Fibroblast of the conjunctiva (primary cell): ENCODE results near the gene CCDC27.

Experiments
- DNase-seq: peaks from one replicate; pipeline ENCODE4 v3.0.0-alpha.2; 2010; ENCODE audit warnings: low read depth

Gene CCDC27

DNA sequence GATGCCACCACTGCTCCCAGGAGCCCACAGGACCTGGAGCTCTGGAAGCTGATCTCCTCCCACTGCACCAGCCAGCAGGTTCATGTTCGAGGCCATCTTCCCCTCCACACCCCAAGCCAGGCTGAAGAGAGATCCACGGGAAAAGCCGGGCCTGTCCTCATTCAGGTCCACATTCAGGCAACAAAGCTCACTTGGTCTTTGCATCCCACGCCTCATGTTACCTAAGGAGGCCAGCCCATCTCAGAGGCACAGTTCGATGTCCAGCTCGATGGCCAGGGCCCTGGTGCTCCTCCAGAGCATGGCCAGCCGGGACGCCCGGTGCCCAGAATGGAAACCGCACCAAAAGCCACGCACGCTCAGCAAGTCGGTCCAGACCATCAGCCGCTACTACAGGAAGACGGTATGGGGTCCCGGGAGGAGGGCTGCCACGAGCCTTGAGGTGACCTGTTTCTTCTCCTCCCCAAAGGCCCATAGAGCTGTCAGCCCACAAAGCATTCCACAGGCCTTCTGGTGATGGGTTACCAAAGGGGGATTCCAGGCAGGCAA is at the start of gene CCDC27:
CCDC27 (plus strand) TSS at position 51 of the 546 bp plus-strand sequence; CDS start at position 83, 32 bp downstream.
- no peak for DNase-seq

DNA sequence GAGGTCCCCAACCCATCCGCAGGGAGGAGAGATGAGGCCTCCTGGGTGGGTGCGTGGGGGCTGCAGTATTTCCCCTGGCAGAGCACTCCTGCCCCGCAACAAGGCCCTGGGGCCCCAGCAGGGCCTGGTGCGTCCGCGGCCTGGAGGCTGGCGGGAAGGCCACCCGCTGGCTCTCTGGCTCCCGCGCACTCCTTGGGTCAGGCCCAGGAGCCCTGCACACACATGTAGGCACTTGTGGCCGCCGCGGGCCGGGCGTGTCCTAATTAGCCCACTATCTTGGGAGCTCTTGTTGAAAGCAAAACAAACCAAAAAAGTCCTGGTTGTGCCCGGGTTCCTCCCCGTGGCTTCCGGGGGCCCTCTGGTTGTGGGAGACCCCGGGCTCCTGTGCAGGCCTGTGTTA is 49.7 kb upstream of the CCDC27 start:
- DNase-seq = no peak

DNA sequence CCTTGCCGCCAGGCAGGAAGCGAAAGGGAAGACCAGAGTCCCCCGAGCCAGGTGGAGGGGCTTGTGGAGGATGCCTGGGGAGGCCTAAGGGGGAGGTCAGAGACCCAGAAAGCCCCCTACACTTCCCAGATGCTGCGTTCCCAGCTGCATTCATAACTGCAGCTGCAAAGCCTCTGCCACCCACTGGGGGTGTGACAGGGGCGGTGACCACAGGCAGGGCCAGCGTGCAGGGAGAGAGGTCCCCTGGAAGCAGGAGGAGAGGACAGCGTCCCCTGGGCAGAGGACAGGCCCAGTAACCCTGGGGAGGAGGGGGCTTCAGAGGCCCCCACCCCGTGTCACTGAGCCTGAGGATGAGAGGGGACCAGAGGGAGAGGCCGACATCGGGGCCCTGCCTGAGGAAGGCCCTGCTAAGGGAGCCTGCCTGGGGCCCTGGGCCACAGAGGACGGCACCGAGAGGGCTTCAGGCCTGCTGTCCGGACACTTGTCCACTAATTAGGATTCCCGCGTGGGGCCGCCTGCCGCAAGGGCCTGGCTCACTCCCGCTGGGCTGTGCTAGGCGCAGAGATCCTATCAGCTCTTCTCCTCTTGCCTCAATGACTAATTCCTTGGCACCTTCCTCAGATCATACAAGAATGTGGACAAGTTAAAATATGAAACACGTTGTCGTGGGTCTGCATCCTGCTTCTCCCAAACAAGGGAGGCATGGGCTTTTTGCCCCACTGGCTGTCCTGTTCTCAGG is 49.1 kb upstream of the CCDC27 start:
- no peak for DNase-seq

DNA sequence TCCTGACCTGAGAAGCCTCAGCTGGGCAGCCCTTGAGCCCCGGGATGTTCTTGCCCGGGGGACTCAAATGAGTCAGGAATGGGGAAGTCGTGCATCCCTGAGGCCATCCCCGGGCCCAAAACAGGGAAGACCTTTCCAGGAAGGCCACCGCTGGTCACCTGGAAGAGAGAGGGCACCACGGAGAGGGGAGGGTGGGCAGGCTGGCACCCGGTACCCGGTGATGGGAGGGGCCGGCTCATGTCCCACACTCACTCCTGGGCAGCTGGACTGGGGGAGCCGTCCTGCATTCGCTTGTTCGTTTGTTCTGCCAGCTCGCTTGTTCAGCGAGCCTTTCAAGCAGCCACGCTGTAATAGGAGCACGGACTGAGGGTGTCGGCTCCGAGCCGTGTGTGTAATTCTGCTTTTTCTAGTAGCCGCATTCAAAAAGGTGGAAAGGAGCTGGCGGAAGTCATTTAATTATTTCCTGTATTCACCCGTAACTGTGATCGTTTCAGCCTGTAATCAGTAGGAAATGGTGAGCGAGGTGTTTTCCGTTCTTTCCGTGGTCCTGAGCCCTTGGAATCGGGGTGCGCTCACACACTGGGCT is 48.4 kb upstream of the CCDC27 start:
- no peak for DNase-seq

GRCh38 chr1:3705341-3705950 is 46.8 kb upstream of the CCDC27 start:
- no peak for DNase-seq

GRCh38 chr1:3706651-3707297 is 45.5 kb upstream of the CCDC27 start:
- no peak for DNase-seq

DNA sequence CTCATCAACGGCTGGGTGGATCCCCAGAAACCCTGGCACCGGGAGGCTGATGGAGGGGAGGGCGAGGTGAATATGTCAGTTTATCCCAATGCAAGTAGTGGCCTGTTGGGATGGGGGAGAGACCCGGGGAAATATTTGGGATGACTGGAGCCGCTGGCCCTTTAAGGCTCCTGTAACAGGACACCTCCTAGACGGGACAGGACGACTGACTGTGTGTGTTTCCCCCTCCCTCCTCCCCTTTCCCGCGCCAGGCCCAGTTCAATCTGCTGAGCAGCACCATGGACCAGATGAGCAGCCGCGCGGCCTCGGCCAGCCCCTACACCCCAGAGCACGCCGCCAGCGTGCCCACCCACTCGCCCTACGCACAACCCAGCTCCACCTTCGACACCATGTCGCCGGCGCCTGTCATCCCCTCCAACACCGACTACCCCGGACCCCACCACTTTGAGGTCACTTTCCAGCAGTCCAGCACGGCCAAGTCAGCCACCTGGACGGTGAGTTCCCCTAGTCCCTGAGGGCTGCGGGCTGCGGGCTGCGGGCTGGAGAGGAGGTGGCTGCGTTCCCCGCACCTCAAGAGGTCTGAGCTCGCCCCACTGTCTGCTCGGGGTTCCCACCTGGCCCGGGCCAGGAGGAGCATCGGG is 44.8 kb upstream of the CCDC27 start:
- DNase-seq = no peak

DNA sequence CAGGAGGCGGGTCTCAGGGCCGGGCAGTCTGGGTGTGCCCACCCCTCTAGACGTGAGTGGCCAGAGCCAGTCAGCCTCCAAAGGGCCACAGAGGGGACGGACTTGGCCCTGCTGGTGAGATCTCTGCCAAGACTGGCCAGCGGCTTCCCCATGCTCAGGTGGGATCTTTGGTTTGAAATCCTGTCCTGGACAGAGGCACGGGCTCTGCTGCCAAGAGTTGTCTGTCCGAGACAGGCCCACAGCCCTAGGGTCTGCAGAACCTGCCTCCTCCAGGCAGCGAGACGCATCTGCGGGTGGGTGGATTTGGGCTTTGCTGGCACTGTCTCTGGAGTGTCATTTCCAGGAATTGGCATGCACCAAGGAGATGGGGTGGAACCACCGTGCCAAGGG is 44.3 kb upstream of the CCDC27 start:
- no peak for DNase-seq

GRCh38 chr1:3708791-3709190 is 43.5 kb upstream of the CCDC27 start:
- no peak for DNase-seq

DNA sequence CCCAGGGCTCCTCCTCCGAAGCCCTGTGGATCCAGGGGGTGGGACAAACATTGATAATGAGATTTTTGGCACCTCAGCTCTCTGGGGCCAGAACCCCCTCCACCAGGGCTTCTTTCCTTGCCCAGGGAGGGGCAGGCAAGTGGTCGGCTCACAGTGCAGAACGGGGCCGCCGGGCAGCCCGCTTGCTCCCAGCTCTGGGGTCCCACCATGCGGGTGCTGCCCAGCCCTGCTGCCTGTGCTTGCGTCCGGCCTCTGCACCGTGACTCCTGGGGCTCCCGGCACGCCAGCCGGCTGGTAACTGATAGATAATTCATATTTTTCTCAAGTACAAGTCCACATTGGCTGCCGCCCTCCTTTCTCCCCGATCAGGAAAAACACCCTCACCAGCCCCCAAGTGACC is 42.0 kb upstream of the CCDC27 start:
- no peak for DNase-seq

DNA sequence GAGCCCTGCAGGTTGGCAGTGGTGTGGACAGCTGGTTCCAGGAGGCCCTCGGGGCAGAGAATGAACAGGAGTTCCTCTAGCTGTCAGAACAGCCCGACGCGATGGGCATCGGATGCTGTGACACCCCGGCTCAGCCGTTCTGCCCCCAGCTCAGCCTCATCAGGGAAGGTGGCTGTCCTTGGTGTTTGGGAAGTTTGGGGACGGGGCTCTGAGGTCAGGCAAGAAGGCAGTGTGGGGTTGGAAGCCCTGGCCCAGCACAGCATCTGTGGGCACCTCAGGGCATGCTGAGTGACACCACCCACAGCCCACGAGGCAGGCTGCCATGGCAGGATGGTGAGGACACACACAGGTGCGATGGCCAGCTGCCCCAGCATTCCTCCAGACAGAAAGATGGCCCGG is 40.9 kb upstream of the CCDC27 start:
- DNase-seq = no peak

DNA sequence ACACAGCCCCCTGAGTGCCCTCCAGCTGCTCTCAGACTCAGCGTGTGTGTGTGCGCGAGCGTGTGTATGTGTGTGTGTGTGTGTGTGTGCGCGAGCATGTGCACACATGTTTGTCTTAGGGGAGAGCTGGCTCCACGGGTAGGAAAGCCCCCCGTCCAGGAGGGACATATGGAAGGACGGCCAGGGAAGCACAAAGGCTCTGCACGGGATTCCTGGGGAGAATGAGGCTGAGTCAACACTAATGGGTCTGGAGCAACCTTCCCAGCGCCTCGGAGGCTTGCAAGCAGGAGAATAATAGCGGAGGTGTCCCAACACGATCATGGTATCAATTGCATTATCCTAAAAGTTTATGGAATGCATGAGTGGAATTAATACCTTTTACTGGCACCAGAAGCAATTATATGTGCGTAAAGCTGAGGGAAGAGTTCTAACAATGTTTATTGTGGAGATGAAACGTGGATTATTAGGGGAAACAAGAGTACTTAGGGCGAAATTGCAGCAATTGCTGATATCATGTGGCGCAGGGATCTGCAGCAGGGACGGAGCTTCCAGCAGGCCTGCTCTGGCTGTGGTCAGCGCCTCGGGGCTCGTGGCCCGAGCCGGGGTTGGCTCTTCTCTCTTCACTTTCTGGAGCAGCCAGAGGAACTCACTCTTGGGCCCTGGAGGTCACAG is 40.3 kb upstream of the CCDC27 start:
- no peak for DNase-seq

GRCh38 chr1:3712573-3713535 is 39.4 kb upstream of the CCDC27 start:
- no peak for DNase-seq

DNA sequence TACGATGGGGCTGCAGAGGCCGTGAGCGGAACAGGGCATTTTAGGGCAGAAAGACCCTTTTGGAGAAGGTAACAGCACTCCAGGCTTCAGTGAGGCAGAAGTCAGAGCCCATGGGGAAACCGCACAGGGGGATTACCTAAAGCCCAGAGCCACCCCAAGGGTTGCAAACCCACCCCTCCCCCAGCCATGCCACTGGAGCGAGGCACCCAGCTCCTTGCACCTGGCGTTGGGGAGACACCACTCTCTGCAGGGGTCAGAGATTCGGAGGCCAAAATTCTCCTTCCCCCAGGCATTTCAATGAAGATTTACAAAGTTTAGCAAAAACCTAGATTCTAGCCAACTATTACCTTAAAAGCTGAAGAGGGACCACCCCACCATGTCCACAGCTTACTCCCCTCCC is 38.4 kb upstream of the CCDC27 start:
- no peak for DNase-seq

- DNase-seq = no peak
Measured at GRCh38 chr1:3714284-3714741, 37.9 kb upstream of the CCDC27 start.

DNA sequence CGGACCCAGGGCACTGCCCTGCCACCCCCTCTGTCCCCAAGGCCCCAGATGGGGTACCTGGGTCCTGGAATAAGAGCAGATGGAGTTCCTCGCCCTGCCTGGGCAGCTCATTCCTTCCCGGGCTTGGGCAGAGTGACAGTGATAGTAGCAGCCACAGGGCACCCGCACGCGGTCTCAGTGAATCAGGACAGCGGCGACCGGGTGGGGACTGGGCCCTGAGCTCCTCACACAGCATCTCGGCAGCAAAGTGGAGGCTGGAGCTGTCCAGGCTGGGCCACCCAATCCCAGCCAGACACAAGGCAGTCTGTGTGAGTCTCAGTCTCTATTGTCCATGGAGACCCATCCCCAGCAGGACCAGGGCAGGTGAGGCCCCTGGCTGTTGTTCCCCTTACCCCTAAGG is 37.4 kb upstream of the CCDC27 start:
- no peak for DNase-seq

DNA sequence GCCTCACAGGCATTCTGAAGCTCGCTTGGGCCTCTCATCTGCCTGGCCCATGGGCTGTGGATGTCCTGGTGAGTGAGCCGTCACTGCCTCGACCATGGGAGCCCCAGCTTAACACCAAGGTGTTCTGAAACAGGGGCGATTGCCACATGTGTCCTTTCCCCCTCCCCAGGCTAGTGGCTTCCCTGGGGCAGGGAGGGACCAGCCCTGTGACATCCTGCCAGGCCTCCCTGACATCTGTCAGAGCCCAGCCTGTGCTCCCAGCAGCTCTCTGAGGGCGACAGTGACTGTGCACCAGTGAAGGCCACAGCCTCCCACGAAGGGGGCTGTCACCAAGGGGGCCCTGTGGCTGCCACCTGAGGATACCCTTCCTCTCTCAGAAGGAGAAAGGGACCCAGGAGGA is 35.9 kb upstream of the CCDC27 start:
- no peak for DNase-seq

DNA sequence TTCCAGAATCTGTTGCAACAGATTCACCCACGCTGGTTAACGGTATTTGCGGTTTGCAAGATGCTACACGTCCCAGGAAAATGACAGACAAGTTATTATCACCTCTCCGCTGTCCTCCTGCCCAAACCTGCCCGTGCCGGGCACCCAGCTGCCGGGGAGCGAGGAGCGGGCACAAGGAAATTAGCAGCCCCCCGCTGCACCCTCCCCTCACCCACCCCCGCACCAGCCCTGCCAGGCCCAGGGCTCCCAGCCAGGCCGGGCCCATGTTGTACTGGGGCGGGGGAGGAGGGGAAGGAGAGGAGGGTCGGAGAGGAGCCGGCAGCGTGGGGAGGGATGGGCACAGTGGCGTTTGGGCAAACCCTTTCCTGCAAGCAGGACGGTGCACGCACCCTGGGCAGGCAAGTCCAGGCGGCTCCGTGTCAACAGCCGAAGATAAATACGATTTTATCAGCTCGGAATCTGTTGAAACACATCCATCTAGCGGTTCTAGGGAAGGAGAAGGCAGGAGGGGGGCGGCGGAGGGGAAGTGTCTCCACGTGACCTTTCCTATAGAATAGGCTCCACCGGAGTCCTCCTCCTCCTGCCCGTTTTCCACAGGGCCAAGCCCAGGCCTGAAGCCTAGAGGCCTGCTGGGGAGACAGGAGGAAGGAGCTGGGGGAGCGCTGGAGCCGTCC is 35.1 kb upstream of the CCDC27 start:
- no peak for DNase-seq

DNA sequence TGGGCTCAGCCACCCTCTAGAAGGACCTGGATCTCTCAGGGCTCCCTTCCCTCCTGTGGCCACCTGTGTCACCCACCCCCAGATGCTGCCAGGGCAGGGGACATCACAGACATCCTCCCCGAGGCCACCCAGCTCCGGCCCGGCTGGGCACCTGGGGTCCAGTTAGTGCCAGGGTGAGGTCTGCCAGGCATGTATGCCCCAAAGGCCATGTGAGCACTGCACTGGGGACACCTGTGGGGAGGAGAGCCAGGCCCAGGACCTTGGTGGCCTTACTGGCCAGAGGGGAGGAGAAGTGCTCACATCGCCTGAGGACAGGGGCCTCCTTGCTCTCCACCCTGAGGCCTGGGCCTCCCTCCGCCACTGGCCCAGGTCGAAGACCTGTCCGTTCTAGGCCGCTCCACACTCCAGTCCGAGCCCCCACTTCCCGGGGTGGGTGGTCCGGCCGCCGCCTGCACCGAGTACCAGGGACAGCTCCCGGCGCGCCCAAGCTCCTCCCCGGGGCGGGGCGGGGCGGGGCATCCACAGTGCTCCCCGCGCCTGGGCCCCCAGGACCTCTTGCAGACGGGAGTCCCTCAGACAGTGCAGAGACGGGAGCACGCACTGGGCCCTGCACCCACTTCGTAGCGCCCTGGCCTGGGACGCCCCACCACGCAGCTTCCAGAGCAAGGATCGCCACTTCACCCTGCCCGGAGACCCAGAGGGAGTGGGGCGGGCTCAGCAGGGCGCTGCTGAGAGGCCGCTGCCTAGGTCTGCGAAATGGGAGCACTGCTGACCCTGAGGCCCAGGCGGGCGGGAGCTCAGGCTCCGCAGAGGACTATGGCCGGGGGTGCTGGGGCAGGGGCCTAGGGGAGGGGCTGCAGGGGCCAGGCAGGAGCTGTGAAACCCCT is 34.3 kb upstream of the CCDC27 start:
- DNase-seq = no peak
